SK-N-DZ (cell line): ENCODE measurements around the gene MACROD2.
"Not testable (repeated sequence)": the region's sequence is repeated elsewhere in the genome, so short reads cannot be mapped to it uniquely, and the experiment has no call there.

ENCODE experiments used
- DNase-seq: peaks from one replicate; pipeline ENCODE4 v3.0.0-alpha.2; 2015; ENCODE audit warnings: low spot score

The MACROD2 gene

DNA sequence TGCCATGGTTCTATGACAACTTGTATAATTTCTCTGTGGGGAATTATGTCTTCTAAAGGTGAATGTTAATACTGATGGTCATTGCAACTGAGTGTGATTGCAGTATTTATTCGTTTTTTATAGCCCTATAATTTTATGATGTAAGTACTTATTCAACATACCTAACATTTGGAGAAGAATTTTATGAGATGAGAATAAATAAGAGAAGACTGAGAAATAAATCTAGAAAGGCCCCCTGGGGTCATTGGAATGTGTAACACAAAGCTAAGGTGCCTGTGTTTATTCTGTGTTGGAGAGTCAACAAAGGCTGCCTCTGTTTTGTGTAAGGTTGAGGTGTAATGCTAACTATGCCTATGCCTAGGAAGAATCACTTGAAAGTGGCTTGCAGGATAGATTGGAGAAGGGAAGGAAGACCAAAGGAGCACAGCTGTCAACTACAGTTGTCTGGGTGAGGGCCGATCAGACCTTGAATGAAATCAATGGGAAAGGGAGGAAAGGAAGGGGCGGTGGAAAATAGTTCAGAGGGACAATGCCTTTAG is 1501.3 kb downstream of the MACROD2 start:
- no peak for DNase-seq

DNA sequence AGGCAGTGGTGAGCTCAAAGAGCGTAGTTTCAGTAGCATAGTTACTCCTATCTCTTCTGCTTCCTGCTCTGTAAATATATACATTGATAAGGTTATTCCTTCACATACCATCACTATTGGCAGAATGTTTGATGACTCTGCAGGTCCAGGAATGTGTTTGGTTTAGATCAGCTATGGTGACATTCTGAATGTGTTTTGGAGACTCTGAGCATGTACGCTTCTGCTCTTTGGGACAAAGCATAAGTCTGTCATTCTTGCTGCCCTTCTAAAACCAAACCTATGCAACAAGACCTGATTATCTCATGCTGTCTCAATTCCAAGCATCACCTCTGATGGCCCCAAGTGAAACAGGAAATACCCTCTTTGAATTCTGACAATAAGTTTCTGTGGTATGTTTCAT is 1503.6 kb downstream of the MACROD2 start:
- DNase-seq: no peak

DNA sequence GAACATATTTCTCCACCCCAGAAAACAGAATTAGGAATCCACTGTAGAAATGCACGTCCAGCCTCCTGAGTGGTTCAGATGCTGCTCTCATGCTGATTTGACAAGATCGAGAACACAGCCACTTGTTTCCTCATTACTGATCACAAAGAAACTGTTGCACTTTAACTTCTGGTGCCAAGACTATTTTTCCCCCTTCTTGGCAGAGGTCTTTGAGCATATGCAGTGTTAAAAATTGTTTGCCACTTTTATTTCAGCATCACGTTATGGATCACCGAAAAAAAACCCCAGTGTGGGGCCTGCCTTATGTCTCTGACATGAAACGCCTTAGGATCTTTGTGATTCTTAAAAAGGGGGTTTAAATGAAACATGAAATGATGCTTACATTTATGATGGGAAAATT is 1511.0 kb downstream of the MACROD2 start:
- DNase-seq: no peak

DNA sequence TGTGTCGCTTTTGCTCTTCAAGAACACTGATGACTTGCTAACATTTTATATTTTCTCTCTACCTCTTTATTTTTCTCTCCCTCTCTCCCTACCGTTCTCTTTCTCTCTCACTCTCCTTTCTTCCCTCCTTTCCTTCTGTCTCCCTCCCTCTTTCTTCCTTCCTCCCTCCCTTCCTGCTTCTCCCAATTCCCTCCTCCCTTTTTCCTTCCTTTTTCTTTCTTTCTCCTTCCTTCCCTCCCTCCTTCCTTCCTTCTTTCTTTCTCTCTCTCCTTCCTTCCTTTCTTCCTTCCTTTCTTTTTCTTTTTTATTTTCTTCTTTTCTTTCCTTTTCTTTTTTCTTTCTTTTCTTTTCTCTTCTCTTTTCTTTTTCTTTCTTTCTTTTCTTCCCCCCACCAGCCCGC is 1511.8 kb downstream of the MACROD2 start:
- no peak for DNase-seq

DNA sequence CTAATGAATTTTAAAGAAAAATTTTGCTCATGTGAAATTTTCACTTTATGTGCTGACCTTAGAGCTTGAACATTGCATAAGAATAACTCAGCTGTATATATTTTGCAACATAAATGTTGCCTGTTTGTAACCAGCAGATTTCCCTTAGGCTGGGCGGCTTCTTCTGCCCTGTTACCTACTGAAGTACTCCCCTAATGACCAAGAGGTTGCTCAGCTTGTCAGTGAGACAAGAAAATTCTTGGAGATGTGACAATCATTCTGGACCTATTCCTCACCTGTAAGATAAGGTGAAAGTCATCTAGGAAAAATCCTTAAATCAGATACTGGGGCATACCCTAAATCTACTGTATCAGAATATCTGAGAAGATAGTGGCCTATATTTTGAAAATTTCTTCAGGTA is 1516.2 kb downstream of the MACROD2 start:
- no peak for DNase-seq

DNA sequence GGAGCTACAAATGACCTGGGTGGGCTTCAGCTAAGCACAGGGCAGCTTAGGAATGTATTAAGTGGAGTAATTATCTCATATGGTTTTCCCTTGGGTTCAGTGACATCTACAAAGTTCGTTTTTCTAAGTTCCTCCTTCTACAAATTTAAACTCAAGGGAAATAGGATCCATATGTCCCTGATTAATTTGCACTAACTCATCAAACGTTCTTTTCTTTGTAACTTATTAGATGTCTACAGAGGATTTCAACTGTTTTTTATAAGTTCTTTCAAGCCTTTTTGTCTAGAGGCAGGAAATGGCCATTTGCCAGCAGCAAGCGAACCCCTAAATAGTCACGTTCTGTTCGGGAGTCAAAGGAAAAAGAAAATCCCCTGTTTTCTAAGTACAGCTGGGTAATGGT is 1517.6 kb downstream of the MACROD2 start:
- DNase-seq: no peak

DNA sequence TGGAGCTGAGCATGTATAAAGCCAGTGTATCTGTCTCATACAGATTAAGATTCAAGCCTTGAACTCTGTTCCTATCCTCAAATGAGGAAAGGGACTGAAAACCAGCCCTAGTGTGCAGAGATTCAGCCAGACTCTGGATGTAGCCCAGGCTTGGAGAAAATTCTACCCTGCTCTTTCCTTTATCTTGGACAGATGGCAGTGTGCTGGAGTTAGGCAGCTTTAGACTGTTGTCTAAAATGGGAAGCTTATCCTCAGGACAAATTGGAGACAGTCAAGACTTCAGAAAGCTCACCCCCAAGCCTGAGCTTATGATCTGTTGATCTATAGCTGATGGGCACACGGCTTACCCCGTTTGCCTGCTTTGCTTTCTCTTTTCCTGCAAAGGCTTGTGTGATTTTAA is 1520.4 kb downstream of the MACROD2 start:
- DNase-seq: no peak

DNA sequence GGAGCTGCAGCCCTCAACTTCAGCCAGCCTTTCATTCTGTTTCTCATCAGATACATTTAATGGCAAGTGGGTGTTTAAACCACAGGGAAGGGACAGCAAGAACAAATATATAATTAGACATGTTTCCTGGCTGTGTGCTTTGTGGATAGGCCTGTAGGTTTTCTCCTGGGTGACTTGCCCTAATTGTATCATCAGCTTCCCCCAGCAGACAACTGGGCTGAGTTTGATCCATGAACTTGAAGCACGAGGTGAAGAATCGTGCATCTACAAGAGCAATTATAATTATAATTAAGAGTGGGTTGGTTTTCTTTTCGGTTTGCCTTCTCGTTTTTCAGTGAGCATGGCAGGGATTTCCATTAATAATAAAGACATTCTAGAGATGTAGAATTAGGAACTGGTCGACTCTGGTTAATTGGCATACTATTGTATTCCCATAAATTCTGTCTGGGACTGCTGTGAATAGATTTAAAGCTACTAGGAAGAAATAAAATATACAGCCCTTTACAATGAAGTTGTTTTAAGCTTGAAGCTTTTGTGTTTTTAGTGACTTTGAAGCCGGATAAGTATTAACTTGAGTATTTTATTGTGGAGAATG is 1525.7 kb downstream of the MACROD2 start:
- DNase-seq: no peak

DNA sequence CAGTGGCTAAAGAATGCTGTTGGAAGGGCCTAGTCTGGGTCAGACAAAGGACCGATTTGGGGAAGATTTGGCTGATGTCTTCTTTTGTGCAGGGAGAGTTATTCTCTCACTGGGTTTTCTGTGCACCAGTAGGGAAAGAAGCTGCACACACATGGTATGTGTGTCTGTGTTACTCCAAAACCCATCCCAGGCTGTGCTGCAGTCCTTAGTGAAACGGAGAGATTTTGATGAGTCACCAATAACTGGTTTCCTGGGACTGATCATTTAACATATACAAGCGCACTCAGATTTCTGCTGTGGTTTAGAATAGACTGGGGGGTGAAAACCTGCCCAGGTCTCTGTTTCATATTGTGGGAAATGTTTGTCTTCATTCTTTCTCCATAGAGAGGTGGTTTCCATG is 1528.1 kb downstream of the MACROD2 start:
- DNase-seq: no peak

DNA sequence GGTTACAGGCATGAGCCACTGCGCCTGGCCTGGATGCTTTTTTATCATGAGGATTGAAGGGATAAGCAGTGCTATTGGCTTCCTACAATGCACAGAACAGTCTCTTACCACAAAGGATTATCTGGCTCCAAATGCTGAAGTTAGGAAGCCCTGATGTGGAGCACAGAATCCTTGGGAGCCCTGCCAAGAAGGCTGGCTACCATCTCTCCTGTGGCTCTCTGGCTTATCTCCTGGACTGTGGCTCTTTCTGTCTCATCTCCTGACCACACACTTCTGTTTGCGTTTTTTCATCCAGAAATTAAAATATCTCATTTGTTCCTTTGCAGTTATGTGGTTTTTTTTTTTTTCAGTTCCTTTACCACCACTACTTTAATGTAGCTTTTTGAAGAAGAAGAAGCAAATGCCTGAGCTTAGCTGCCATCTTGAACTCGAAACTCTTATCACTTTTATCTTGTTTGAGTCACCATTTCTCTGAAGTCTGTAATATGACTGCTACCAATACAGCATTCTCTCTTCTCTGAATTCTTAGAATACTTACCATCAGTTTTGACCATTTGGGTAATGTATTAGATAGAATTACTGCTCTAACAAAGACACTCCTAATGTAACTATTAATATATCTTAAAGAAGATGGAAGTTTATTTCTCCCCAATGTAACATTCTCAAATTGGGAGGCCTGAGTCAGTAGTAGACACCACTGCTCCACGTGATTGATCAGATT is 1533.2 kb downstream of the MACROD2 start:
- DNase-seq: no peak

DNA sequence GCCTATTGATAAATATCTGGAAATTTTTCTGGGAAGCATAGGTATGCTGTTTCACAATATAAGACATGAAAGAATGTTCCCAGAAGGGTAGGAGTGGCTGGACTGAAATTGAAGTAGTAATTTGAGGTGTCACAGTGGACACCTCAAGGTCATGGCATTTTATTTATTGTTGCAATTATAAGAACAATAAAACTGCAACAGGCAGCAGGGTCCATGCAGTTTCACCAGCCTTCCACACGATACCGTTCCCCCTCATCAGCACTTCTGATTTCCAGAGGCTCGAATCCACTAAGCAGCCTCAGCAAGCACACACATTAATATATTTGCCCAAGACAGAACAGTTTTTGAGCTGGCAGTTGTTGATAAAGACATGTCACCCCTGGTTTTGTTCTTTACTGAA is 1540.5 kb downstream of the MACROD2 start:
- DNase-seq: no peak

DNA sequence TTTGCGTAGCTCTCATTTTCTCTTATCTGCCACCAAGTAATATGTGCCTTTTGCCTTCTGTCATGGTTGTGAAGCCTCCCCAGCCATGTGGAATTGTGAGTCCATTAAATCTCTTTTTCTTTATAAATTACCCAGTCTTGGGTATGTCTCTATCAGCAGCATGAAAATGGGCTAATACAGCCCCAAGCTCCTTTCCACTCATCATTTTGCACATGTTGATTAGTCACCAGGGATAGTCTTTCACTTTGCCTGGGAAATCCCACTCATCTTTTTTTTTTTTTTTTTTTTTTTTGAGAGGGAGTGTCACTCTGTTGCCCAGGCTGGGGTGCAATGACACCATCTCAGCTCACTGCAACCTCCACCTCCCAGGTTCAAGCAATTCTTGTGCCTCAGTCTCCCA is 1541.9 kb downstream of the MACROD2 start:
- not testable (repeated sequence) for DNase-seq

DNA sequence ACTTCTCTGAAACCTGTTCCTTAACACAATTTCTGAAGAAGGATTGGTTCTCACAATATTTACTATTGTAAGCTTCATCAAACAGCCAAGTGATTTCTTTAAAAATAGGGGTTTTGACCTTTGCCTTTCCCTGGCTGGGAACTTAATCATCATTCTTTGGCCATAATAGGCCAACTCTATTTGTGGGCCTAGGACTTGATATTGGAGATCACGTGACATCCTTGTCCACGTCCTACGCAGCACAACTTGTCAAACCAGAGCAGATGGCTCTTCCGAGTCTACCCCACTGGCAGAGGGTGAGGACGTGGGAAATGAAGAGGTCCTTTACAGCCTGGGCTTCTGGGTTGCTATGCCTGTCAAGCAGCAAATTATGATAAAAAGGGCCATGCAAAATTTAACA is 1547.3 kb downstream of the MACROD2 start:
- no peak for DNase-seq

DNA sequence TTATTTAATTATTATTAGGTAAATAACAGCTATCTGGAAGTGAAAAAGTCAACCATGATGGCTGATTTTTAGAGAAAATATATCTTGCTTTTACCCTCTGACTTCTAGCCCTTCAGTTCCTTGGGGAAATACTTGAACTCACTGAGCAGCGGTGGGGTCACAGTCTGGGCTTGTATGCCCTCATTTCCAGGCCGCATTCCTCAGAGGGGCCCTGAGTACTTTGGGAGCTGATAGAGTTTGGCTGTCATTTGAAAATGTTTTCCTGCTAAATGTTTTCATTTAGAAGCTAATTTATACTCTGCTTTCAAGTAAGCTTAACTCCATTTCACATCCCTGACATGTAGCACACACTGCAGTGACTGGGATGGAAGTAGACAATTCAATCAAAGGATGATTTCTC is 1549.4 kb downstream of the MACROD2 start:
- no peak for DNase-seq

DNA sequence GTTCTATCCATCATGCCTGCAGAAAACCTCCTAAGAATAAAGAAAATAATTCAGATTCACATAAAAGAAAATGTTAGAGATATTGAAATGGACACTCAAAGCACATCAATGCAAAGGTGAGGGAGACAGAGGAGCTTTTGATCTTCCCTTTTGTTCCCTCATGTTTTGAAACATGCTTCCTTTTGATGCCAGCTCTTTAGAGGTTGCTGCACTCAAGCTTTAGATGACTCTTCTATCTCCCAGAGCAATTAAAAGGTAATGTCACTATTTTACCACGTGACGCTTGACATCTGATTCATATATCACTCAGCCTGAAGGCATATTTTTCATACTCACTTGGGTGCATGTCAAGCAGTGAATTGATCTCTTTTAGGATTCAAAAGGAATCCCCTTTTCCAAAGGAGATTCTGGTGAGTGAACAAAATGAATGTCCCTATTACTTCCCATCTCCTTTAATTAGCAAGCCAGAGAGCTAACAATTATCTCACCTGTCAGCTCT is 1551.3 kb downstream of the MACROD2 start:
- no peak for DNase-seq

DNA sequence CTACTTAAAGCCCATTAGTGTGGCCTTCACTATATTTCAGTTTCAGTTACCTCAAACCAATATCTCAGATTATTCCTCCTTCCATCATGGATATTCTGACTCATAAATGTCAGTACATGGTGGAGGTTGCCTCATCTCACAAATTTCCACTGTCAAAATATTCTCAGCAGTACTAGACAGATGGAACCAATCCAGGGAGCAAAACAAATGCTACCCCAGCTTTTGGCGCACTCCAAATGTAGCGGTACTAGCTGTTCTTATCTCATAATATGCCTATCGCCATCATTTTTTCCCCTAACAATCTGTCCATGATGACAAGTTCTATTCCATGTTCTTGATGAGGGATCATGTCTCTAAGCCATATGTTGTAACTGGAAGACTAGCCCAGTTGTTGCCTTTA is 1551.8 kb downstream of the MACROD2 start:
- DNase-seq: no peak

DNA sequence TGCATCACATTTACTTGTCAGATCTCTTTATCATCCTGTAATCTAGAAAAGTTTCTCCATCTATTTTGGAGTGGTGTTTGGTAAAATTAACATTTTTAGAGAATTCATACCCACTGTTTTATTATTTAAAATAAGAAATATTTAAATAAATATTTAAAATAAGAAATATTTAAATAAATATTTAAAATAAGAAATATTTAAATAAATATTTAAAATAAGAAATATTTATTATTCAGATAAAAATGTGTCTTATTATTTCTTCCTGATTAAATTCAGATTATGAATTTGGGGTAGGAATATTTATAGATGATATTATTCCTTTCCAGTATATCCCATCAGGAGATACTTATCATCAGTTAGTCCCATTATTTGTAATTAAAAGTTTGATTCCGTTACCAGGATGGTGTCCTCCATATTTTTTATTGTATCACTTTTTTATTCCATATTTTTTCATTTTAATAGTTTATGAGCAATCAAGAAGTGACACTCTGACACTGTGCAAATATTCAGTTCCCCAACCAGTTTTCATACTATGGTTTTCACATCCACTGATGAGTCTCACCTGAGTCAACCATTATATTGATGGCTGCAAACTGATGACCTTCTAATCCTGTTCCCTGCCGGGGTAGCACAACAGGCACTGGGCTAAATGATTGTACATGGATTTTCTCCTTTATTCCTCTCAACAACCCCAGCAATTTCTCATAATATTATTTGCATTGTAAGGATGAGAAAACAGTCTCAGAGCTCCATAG is 1555.0 kb downstream of the MACROD2 start:
- DNase-seq: no peak

DNA sequence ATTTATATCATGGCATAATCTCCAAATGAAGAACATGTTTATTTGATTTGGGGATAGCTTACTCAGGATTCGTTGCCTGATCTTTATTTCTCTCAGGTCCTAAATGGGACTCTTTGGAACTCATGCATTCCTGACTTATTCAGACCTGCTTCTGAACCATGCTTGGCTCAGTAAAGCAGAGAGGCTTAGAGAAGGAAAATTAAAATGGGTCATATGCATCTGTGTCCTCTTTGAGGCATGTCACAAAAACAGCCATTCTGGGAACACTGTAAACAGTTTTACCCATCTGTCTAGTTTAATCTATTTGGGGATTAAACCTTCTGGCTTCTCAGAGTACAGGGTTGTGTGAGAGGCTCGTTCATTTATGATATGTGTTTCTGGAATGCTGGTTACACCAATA is 1560.6 kb downstream of the MACROD2 start:
- peak; percentile 77 for DNase-seq

DNA sequence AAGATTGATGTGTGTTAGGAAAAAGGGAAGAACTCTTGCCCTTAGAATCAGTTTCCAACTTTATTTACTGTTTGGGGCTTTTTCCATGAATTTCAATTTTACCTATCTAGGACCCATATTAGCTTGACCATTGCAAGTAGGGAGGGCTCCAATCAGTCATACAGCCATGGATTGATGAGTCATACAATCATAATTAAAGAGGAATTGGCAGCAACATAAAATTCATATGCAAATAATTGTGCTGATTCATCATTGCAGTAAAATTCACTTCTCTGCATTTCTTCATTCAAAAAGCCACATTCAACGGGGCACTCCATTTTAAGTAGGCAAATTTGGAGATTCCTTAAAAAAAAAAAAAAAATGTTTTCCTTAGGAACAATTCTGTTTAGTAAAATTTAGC is 1561.6 kb downstream of the MACROD2 start:
- no peak for DNase-seq

DNA sequence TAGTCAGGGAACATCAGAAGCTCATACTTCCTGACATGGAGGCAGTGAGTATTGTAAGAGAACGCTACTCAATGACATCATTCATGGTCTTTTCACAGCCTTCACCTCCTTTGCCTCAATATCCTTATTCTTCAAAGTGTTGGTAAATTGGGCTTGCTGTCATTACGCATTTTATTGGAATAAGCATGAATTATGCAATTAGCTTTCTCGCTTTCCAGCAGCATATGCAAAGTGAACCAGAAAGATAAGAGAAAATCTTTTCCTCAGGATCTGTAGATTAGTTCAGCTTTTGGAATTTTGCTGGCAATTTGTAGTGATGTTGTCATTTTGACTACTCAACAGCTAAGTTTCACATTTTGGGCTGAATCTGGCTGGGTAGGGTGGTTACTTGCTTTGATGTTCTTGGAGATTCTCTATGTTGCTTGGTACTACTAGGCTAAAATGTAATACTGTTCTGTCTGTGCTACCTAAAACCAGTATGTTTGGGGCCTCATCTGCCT is 1565.8 kb downstream of the MACROD2 start:
- no peak for DNase-seq

DNA sequence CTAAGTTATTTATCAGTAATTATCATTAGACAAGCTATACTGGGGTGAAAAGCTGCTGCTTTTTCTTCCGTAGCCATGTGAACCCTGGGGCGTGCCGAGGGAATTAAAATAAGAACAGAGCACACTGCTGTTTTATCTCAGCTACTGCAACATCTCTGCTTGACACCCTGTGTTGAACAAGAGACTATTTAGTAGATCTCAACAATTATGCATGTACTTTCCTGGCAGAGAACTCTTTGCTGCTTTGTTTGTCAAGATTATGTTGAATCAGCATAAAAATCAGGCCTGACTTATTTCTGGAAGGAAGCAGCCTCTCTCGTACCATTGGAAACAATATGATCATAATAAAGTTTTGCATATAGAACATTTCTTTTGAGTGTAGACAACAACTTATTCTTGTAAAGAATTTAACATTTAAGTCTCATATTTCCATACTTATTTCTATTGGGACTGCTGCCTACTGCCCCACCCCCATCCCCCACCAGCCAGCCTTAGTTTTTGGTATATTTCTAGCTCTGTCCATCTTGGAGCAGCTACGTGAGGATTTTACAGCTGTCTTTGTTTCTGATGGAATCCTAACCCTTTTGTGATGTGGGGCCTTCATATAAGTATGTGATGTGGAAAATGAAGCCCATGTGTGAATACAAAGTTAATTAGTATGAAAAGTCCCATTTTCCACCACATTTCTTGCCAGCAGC is 1566.5 kb downstream of the MACROD2 start:
- peak; percentile 10 for DNase-seq

DNA sequence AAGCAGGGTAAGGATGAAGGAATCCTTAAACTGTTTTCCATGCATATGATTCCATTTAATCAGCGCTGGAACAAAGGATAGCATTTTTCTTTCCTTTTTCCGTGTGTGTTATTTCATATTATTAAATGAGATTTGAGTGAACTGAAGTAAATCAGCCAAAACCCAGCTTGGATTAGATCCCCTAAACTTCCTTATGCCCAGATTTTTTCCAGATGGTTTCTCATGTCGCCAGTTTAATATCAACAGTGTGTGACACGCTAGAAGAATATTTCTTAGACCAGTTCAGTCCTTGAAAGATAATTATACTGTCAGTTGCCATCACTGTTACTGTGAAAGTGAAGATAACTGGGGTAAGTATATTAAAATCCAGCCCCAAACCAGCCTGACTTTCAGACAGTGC is 1568.5 kb downstream of the MACROD2 start:
- DNase-seq: no peak
